ENCODE data around the gene FOXN1.
A peak's percentile ranks its signal among the peaks of the same experiment; 100 is the strongest.

FOXN1 gene

GRCh38 chr17:28473542-28473941, 32.6 kb upstream of the FOXN1 start, which contains the start of gene SLC13A2:
TSS of gene SLC13A2 (plus strand) at chr17:28473644. CDS start at chr17:28473713, 69 bp downstream.
- no peaks in the 10 kb centered on the region for H3K4me1 ChIP-seq
- H3K79me2 ChIP-seq, result no peaks in the 10 kb centered on the region
- no peak within 1 kb of the TSS for H2AFZ ChIP-seq
- H3K27me3 ChIP-seq (ENCODE audit: control insufficient read depth, insufficient read depth, low read length), result no peaks in the 10 kb centered on the region
- H3K27ac ChIP-seq, result no peak within 1 kb of the TSS
- no peaks in the 10 kb centered on the region for H3K9me3 ChIP-seq (ENCODE audit: control insufficient read depth, low read length)
- no peak for TF ChIP-seq CTCF (IDR thresholded peaks at IDR 0.05)
- no peak within 1 kb of the TSS for H3K9ac ChIP-seq
- no peak within 1 kb of the TSS for H3K4me3 ChIP-seq (ENCODE audit: low read depth, low read length)
- H3K36me3 ChIP-seq (ENCODE audit: control insufficient read depth, insufficient read depth, low read length), result no peaks in the 10 kb centered on the region
- H3K4me2 ChIP-seq (ENCODE audit: low read length), result no peak within 1 kb of the TSS

- Histone ChIP-seq H3K4me2 (ENCODE audit: low read length) (no peak overlapping the region), H3K9ac (no peak overlapping the region), H3K4me1 (no peaks in the 10 kb centered on the region), H3K4me3 (ENCODE audit: low read depth, low read length) (no peak overlapping the region), H3K79me2 (no peaks in the 10 kb centered on the region), H3K27ac (no peak overlapping the region), H3K36me3 (ENCODE audit: control insufficient read depth, insufficient read depth, low read length) (no peaks in the 10 kb centered on the region), H3K9me3 (ENCODE audit: control insufficient read depth, low read length) (no peaks in the 10 kb centered on the region), H3K27me3 (ENCODE audit: control insufficient read depth, insufficient read depth, low read length) (no peaks in the 10 kb centered on the region), H2AFZ (no peak overlapping the region)
- no peak for TF ChIP-seq CTCF (IDR thresholded peaks at IDR 0.05)
Observed at GRCh38 chr17:28474111-28474531, 32.0 kb upstream of the FOXN1 start.

- Histone ChIP-seq H3K4me3 (ENCODE audit: low read depth, low read length) (no peak overlapping the region), H3K36me3 (ENCODE audit: control insufficient read depth, insufficient read depth, low read length) (no peaks in the 10 kb centered on the region), H3K9ac (no peak overlapping the region), H3K27me3 (ENCODE audit: control insufficient read depth, insufficient read depth, low read length) (no peaks in the 10 kb centered on the region), H3K9me3 (ENCODE audit: control insufficient read depth, low read length) (no peaks in the 10 kb centered on the region), H3K4me1 (no peaks in the 10 kb centered on the region), H2AFZ (peak overlapping the region; percentile 50), H3K79me2 (no peaks in the 10 kb centered on the region), H3K4me2 (ENCODE audit: low read length) (no peak overlapping the region), H3K27ac (no peak overlapping the region)
- TF ChIP-seq CTCF (IDR thresholded peaks at IDR 0.05), result no peak
Observed at GRCh38 chr17:28475151-28475900, 30.8 kb upstream of the FOXN1 start.

- no peak overlapping the region for H3K4me2 ChIP-seq (ENCODE audit: low read length)
- H3K9ac ChIP-seq, result no peak overlapping the region
- peaks cover 6% of the 10 kb centered on the region for H3K4me1 ChIP-seq
- H3K27ac ChIP-seq, result no peak overlapping the region
- no peaks in the 10 kb centered on the region for H3K79me2 ChIP-seq
- H2AFZ ChIP-seq, result no peak overlapping the region
- H3K27me3 ChIP-seq (ENCODE audit: control insufficient read depth, insufficient read depth, low read length), result no peaks in the 10 kb centered on the region
- no peaks in the 10 kb centered on the region for H3K36me3 ChIP-seq (ENCODE audit: control insufficient read depth, insufficient read depth, low read length)
- TF ChIP-seq CTCF (IDR thresholded peaks at IDR 0.05), result no peak
- H3K4me3 ChIP-seq (ENCODE audit: low read depth, low read length), result no peak overlapping the region
- H3K9me3 ChIP-seq (ENCODE audit: control insufficient read depth, low read length), result no peaks in the 10 kb centered on the region
Observed at GRCh38 chr17:28476076-28476865, 29.9 kb upstream of the FOXN1 start.

Data from parathyroid adenoma (tissue), 2 donors.